Liver (tissue), 3 donors: ENCODE measurements around the gene PSENEN.

Experiments
- GABPA ChIP-seq, 2 donors: IDR thresholded peaks in 1 of 2; conservative IDR thresholded peaks in 1 of 2; 2 replicates each; pipeline ENCODE4 v1.6.1; 2016; ENCODE audit warnings: antibody characterized with exemption in 2 of 2, mild to moderate bottlenecking in 1 of 2, moderate library complexity in 1 of 2
- TF ChIP-seq, protein P1 (sequence below): fragments of 150-350 bp; IDR thresholded peaks from 2 replicates; pipeline ENCODE4 v1.5.1; 2017; ENCODE audit warnings: improper control_type of control experiment, low read depth, low read length; ENCODE audit not compliant: missing input control
- TF ChIP-seq, protein P2 (sequence below): IDR thresholded peaks from 2 replicates; pipeline ENCODE4 v1.6.1; 2016; ENCODE audit warnings: antibody characterized with exemption
- donor health status: healthy.
- donor health status: healthy.

DNA sequence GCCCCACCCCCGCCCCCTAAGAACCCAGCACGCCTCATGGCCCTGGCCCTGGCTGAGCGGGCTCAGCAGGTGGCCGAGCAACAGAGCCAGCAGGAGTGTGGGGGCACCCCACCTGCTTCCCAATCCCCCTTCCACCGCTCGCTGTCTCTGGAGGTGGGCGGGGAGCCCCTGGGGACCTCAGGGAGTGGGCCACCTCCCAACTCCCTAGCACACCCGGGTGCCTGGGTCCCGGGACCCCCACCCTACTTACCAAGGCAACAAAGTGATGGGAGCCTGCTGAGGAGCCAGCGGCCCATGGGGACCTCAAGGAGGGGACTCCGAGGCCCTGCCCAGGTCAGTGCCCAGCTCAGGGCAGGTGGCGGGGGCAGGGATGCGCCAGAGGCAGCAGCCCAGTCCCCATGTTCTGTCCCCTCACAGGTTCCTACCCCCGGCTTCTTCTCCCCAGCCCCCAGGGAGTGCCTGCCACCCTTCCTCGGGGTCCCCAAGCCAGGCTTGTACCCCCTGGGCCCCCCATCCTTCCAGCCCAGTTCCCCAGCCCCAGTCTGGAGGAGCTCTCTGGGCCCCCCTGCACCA, 41.9 kb downstream of the PSENEN start:
- TF ChIP-seq, protein P1, sequence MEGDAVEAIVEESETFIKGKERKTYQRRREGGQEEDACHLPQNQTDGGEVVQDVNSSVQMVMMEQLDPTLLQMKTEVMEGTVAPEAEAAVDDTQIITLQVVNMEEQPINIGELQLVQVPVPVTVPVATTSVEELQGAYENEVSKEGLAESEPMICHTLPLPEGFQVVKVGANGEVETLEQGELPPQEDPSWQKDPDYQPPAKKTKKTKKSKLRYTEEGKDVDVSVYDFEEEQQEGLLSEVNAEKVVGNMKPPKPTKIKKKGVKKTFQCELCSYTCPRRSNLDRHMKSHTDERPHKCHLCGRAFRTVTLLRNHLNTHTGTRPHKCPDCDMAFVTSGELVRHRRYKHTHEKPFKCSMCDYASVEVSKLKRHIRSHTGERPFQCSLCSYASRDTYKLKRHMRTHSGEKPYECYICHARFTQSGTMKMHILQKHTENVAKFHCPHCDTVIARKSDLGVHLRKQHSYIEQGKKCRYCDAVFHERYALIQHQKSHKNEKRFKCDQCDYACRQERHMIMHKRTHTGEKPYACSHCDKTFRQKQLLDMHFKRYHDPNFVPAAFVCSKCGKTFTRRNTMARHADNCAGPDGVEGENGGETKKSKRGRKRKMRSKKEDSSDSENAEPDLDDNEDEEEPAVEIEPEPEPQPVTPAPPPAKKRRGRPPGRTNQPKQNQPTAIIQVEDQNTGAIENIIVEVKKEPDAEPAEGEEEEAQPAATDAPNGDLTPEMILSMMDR: no peak
- TF ChIP-seq, protein P2, sequence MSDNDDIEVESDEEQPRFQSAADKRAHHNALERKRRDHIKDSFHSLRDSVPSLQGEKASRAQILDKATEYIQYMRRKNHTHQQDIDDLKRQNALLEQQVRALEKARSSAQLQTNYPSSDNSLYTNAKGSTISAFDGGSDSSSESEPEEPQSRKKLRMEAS: no peak
- no peak for TF ChIP-seq GABPA (IDR thresholded peaks at IDR 0.05 in 1 of 2, conservative IDR thresholded peaks at IDR 0.05 in 1 of 2)
